GM12891 (cell line): Measurements from ENCODE around the gene RHCG.

ENCODE experiments used
- DNase-seq: peaks from one replicate; pipeline ENCODE4 v3.0.0; 2011; ENCODE audit warnings: low spot score; ENCODE audit not compliant: insufficient read length
- FAIRE-seq: peaks from 2 replicates; lab custom pipeline; 2011; peaks lifted over from hg19 to GRCh38; lab: Jason Lieb, UNC
- PAX5 ChIP-seq: IDR thresholded peaks from 2 replicates; pipeline ENCODE4 v1.6.1; 2011; ENCODE audit warnings: low read length, moderate library complexity, mild to moderate bottlenecking; ENCODE audit not compliant: insufficient read depth, severe bottlenecking
- POLR2A ChIP-seq: IDR thresholded peaks from 2 replicates; pipeline ENCODE4 v1.6.1; 2011; ENCODE audit warnings: low read depth, low read length, control low read depth
- POLR2AphosphoS5 ChIP-seq: IDR thresholded peaks from 2 replicates; pipeline ENCODE4 v1.6.1; 2011; ENCODE audit warnings: low read depth, low read length, control low read depth
- POU2F2 ChIP-seq: IDR thresholded peaks from 2 replicates; pipeline ENCODE4 v1.6.1; 2011; ENCODE audit warnings: low read depth, mild to moderate bottlenecking, control low read depth, low read length, moderate library complexity
- SPI1 ChIP-seq: IDR thresholded peaks from 2 replicates; pipeline ENCODE4 v1.6.1; 2011; ENCODE audit warnings: low read depth, low read length, control low read depth
- TAF1 ChIP-seq: IDR thresholded peaks from 2 replicates; pipeline ENCODE4 v1.6.1; 2011; ENCODE audit warnings: low read depth, low read length, control low read depth

The RHCG gene

DNA sequence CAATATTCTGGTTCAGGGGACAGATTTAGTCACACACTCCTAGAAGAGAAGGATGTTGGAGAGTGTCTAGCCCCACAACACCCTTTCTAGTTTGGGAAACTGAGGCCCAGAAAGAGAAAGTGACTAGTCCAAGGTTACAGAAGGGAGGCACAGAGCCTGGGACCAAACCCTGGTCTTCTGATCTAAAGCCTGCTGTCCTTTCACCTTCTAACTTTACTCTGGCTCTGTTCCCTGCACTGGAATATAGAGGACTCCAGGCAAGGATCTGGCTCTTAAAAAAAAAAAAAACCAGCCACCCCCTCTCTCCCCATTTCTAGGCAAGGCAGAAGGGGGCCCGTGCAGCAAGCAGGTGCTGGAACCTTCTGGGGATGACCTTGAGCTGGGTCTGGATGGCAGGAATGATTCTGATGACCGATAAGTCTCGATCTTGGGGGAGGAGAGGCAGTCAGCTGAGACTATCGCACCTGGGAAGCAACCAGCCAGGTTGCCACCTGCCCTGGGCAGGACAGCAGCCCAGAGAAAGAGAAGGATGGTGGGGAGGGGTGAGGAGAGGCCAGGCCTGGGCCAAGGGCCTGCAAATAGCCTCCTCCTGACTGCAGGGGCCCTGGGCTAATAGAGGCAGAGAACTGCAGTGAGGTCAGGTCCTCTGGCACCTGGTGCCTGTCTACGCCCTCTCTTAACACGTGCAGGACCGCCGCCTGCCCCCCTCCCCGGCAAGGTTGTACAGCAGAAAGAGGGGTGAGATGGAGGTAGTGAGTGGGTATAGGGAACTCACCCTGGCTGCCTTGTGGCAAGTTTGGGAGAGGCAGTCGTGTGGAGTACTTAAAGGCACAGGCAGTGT, 30.4 kb upstream of the RHCG start:
- TF ChIP-seq TAF1 (no peak), POLR2A (no peak), POLR2AphosphoS5 (no peak), PAX5 (no peak), SPI1 (no peak), POU2F2 (no peak)
- no peak for FAIRE-seq

DNA sequence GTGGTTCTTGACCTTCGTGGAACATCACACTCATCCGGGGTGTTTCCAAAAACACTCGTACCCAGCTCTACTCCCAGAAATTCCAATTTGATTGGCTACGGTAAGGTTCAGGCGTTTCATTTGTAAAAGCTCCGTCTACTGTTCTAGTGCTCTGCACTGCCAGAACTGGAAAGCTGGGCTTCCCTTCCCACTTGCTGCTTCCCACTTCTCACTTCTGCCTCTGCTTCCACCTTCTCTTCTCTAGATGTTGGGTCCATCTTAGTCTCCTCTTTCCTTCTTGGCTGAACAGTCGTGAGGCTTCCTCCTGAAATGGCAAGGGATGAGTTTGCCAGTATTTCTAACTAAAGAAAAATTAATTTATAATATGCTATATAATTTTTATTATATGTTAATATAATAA, 29.8 kb upstream of the RHCG start:
- FAIRE-seq = no peak
- TF ChIP-seq POLR2A (no peak), POLR2AphosphoS5 (no peak), TAF1 (no peak), PAX5 (no peak), POU2F2 (no peak), SPI1 (no peak)

More for the DNA sequence above, 30.4 kb upstream of the RHCG start:
- DNase-seq = no peak

DNA sequence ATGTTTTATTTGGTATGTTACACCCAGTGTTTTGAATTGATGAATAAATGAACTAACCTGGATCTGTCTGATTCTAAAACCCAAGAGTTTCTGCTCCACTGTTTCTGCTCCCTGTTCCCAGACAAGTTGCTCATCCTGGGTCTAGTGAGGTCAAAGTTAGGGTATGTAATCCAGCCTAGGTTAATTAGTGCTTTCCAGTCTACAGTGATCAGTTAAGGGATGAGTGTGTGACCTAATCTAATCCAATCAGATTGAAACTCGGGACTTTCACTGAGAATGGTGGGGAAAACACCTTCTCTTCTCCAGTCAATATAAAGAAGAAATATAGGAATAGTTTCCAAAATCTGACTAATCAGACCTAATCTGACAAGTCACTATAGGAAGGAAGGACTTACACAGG, 27.8 kb upstream of the RHCG start:
- no peak for DNase-seq
- TF ChIP-seq POLR2AphosphoS5 (no peak), POLR2A (no peak), TAF1 (no peak), PAX5 (no peak), SPI1 (no peak), POU2F2 (no peak)
- FAIRE-seq = no peak

More for the DNA sequence above, 29.8 kb upstream of the RHCG start:
- no peak for DNase-seq

DNA sequence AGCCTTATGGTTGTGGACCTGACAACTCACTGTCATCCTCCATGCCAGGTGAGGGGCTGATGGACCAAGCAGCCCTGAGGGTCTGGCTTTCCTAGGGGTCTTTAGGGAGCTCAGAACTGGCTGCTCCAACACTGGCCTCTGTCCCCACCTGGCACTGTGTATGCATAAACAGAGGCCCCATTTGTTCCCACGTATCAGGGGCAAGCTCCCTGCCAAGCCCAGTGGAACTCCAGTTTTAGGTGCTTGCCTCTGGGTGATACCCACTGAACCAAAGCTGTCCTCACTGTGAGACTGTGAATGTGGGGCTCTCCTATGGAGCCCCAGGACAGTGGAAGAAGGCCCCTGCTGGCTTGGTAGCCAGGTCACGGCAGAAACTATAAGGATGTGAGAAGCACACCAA, 26.7 kb upstream of the RHCG start:
- no peak for FAIRE-seq
- no peak for DNase-seq
- TF ChIP-seq POLR2A (no peak), PAX5 (no peak), SPI1 (no peak), POU2F2 (no peak), POLR2AphosphoS5 (no peak), TAF1 (no peak)

DNA sequence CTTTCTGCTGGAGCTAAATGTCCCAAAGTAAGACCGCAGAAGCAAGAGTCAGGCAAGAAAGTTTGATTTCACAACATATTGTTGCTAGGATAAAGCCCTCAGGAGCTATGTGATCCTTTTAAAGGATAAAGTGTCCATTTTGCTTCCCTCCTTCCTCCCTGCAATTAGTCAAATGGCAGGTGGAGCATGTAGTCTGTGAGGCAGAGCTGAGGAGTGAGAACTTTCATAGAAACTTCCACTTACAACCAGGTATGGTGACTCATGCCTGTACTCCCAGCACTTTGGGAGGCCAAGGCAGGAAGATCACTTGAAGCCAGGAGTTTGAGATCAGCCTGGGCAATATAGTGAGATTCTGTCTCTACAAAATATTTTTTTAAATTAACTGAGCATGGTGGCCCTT, 25.2 kb upstream of the RHCG start:
- DNase-seq = no peak
- TF ChIP-seq TAF1 = no peak
- no peak for TF ChIP-seq SPI1
- TF ChIP-seq PAX5 = no peak
- TF ChIP-seq POLR2A = no peak
- TF ChIP-seq POLR2AphosphoS5 = no peak
- TF ChIP-seq POU2F2 = no peak
- FAIRE-seq = no peak

DNA sequence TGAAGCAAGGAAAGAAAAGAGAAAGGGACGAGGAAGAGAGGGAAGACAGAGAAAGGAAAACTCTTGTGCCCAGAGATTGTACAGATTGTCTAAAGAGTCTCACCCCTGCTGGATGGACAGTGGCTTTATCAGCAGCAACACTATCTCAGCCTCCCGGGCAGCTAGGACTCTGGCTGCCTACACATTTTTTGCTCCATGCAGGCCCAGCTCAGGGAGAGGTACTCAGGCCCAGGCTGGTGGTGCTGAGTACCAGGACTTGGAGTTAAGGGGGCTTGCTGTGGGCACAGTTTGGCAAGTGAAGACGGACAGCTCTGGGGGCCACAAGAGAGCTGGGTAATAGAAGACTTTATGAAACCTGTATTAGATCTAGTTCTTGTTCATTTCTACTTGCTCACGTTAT, 19.1 kb upstream of the RHCG start:
- no peak for TF ChIP-seq TAF1
- TF ChIP-seq POLR2AphosphoS5 = no peak
- TF ChIP-seq POLR2A = no peak
- no peak for TF ChIP-seq PAX5
- TF ChIP-seq POU2F2 = no peak
- no peak for TF ChIP-seq SPI1
- DNase-seq = no peak
- FAIRE-seq = no peak

DNA sequence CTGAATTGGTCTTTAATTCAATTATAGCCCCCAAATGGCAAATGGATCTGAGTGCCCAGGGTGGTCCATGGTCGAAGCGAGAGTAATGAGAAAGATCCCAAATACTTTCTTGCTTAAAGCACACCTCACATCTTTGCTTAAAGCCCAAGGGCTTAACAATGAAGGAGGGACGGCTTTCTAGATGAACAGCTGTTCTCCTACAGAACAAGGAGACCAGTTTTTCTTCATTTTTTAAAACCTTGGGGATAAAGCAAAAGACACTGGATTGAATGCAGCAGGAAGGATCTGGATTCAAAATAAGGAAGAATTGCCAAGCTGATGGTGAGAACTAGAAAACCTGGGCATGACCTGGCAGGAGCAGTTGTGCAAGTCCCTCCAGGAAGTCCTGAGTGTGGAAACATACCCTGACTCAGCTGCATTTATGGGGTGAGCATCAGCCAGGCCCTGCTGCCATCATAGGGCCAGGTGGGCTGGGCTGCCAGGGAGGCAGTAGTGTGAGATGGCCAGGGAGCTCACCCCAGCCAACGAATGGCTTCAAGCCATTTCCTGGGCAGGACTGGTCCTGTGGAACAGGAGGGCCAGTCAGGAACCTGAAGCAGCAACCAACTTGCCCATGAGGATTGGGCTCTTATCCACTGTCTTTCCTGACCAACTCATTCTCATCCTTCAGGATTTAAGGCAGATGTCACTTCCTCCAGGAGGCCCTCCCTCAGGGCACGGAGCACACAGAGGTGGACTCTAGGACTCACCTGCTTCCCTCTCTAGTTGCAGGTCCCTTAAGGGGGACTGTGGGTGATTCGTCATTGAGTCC, 18.4 kb upstream of the RHCG start:
- TF ChIP-seq SPI1 = no peak
- TF ChIP-seq POU2F2 = no peak
- no peak for TF ChIP-seq TAF1
- no peak for TF ChIP-seq POLR2A
- no peak for TF ChIP-seq PAX5
- TF ChIP-seq POLR2AphosphoS5 = no peak
- no peak for DNase-seq
- FAIRE-seq = no peak

DNA sequence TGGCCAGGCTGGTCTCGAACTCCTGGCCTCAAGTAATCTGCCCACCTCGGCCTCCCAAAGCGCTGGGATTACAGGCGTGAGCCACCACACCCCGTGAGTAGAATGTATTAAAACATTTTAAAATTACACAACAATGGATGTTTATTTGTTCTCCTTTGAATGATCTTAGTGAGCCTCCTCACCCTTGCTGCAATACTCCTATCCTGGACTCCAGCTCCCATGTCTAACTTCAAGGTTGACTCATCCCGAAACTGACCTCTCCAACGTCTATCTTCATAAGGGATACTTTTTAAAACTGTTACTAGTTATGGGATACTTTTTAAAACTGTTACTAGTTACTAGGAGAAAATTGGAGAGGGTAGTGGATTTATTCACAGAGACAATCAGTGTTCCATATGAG, 17.8 kb upstream of the RHCG start:
- TF ChIP-seq POLR2AphosphoS5 (no peak), POU2F2 (no peak), POLR2A (no peak), PAX5 (no peak), SPI1 (no peak), TAF1 (no peak)
- no peak for FAIRE-seq
- DNase-seq = no peak

DNA sequence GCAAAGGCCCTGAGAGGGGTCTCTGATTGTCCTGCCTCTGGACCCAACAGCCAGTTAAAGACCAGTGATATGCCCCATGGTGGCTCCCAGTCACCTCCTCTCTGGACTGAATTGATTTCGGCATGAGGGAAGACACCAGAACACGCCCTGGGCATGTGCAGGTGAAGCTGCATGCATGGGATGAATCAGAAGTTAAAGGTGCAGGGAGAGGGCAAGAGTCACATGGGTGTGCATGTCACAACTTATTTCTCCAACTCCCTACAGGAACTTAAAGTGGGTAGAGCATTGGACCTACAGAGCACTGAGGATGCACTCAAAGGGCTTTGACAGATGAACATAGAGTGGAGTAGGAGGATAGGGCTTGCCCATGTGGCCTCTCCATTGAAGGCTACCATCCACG, 16.9 kb upstream of the RHCG start:
- FAIRE-seq = no peak
- no peak for DNase-seq
- TF ChIP-seq POU2F2 (no peak), PAX5 (no peak), POLR2AphosphoS5 (no peak), SPI1 (no peak), POLR2A (no peak)
